ENCODE data around the gene DENND1C. TPM values are rescaled to one million over a fixed set of nuclear protein-coding genes. Genes with fewer than 3 reads are reported as not detected.
"Not testable (repeated sequence)": the region's sequence is repeated elsewhere in the genome, so short reads cannot be mapped to it uniquely, and the experiment has no call there.

DENND1C gene
- total RNA-seq, 1 donor from 2014 or later, result 8.7 TPM

DNA sequence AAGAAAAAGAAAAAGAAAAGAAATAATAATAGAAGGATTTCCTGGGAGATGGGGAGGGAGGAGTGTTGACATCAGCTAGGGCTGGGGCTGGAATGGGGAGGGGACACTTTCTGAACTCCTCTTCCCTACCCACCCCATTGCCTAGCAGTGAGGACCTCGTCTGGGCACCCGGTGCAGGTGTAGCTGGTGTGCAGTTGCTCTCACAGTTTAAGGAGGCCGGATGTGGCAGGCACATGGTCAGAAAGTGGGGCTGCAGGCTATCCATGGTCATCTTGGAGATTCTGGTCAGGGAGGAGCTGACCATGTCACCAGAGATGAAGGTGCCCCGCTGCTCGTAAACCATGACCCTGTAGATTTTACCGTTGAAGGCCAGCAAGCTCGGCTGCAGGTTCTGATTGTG lies 29.0 kb upstream of the DENND1C start:
- DNase-seq, result no peak
- no peak for ATAC-seq
- no peaks in the 10 kb centered on the region for H3K27me3 ChIP-seq
- no peak overlapping the region for H3K4me3 ChIP-seq
- intact Hi-C loops (cut with DNase I), result no loop called here
- no peak overlapping the region for H3K27ac ChIP-seq
- H3K36me3 ChIP-seq, result no peaks in the 10 kb centered on the region
- H3K4me1 ChIP-seq, result peaks cover 3% of the 10 kb centered on the region
- no peaks in the 10 kb centered on the region for H3K9me3 ChIP-seq
- TF ChIP-seq, protein P1, sequence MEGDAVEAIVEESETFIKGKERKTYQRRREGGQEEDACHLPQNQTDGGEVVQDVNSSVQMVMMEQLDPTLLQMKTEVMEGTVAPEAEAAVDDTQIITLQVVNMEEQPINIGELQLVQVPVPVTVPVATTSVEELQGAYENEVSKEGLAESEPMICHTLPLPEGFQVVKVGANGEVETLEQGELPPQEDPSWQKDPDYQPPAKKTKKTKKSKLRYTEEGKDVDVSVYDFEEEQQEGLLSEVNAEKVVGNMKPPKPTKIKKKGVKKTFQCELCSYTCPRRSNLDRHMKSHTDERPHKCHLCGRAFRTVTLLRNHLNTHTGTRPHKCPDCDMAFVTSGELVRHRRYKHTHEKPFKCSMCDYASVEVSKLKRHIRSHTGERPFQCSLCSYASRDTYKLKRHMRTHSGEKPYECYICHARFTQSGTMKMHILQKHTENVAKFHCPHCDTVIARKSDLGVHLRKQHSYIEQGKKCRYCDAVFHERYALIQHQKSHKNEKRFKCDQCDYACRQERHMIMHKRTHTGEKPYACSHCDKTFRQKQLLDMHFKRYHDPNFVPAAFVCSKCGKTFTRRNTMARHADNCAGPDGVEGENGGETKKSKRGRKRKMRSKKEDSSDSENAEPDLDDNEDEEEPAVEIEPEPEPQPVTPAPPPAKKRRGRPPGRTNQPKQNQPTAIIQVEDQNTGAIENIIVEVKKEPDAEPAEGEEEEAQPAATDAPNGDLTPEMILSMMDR (IDR thresholded peaks at IDR 0.05), result no peak

DNA sequence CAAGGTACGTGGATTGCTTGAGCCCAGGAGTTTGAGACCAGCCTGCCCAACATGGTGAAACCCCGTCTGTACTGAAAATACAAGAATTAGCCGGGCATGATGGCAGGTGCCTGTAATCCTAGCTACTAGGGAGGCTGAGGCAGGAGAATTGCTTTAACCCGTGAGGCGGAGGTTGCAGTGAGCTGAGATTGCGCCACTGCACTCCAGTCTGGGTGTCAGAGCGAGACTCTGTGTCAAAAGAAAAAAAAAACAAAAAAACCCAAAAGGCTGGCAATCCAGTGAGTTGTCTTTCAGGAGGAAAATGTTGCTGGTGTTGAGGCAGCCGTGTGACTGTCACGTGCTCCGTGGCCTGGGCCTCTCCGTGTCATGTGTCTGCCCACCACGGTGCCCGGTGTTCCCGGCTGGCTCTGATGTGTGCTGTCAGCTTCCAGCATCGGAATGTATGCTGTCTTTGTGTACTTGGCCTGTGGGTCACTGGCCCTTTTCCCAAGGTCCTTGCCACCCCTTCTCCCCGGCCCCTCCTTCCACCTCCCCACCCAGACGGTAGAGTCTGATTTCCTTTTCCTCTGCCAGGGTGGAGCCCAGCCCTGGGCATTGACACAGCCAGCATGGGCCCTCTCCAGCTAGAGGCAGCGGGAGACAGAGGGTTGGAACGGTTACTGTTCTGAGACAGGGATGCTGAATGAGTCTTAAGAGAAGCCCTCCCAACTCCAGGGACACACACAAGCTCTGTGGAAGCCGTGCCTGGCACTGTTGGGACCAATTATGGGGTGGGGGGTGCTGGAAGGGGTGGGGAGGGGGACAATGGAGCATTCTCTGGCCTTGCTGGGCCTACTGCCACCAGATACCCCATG lies 27.8 kb upstream of the DENND1C start:
- DNase-seq (peak; percentile 84), ATAC-seq (peak; percentile 81)
- intact Hi-C loops (cut with DNase I), result no loop called here
- Histone ChIP-seq H3K27me3 (no peaks in the 10 kb centered on the region), H3K4me3 (no peak overlapping the region), H3K9me3 (no peaks in the 10 kb centered on the region), H3K4me1 (peaks cover 3% of the 10 kb centered on the region), H3K36me3 (no peaks in the 10 kb centered on the region), H3K27ac (peak overlapping the region; percentile 24)
- TF ChIP-seq, protein P1 (IDR thresholded peaks at IDR 0.05), result no peak

DNA sequence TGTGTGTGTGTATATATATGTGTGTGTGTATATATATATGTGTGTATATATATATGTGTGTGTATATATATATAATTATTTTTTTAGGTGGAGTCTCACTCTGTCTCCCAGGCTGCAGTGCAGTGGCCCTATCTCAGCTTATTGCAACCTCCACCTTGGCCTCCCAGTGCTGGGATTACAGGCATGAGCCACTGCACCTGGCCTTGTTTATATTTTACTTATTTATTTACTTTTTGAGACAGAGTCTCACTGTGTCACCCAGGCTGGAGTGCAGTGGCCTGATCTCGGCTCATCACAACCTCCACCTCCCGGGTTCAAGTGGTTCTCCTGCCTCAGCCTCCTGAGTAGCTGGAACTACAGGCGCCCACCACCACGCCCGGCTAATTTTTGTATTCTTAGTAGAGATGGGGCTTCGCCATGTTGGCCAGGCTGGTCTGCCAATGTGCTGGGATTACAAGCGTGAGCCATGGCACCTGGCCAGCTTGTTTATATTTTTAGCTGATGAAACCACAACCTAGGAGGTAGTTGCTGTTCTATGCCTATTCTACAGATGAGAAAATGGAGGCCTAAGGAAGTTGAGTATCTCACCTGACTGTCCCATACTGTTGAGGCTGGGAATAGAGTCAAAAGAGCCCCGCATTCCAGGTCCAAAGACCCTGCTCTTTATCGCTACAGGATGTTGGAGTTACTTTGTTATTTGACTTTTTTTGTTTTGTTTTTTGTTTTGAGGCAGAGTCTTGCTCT lies 26.6 kb upstream of the DENND1C start:
- H3K36me3 ChIP-seq; H3K4me3 ChIP-seq; H3K9me3 ChIP-seq; intact Hi-C loops (cut with DNase I); H3K27ac ChIP-seq; ATAC-seq; H3K4me1 ChIP-seq; H3K27me3 ChIP-seq; DNase-seq: not testable (repeated sequence)

DNA sequence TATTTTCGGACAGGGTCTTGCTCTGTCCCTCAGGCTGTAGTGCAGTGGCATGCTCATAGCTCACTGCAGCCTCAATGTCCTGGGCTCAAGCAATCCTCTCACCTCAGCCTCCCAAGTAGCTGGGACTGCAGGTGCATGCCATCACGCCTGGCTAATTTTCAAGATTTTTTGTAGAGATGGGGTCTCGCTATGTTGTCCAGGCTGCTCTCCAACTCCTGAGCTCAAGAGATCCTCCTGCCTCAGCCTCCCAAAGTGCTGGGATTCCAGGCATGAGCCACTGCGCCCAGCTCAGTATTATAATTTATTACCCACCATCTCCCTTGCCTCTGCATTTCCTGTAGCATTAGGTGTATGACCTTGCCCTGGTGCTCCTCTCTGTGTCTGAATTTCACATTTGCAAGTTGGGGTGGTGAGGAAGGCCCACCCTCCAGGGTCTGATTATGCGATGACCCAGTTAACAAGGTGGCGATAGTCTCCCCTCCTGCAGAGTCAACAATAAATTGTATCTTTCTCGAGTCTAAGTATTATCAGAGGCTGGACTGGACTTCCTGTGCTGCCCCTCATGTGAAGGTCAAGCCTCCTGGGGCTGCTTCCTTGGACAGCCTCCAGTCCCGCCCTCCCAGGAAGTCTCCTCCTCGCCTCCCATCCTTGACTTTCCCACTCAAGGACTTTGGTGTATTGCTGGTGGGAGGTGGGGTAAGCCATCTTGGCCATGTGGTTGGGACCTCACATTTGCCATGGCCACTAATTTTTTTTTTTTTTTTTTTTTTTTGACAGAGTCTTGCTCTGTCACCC lies 22.0 kb upstream of the DENND1C start:
- Histone ChIP-seq H3K4me3 (no peak overlapping the region), H3K36me3 (no peaks in the 10 kb centered on the region), H3K4me1 (peaks cover 10% of the 10 kb centered on the region), H3K27ac (no peak overlapping the region), H3K27me3 (peaks cover 29% of the 10 kb centered on the region), H3K9me3 (no peaks in the 10 kb centered on the region)
- intact Hi-C loops (cut with DNase I), result no loop called here
- no peak for DNase-seq
- TF ChIP-seq, protein P1 (IDR thresholded peaks at IDR 0.05), result no peak
- ATAC-seq, result no peak

DNA sequence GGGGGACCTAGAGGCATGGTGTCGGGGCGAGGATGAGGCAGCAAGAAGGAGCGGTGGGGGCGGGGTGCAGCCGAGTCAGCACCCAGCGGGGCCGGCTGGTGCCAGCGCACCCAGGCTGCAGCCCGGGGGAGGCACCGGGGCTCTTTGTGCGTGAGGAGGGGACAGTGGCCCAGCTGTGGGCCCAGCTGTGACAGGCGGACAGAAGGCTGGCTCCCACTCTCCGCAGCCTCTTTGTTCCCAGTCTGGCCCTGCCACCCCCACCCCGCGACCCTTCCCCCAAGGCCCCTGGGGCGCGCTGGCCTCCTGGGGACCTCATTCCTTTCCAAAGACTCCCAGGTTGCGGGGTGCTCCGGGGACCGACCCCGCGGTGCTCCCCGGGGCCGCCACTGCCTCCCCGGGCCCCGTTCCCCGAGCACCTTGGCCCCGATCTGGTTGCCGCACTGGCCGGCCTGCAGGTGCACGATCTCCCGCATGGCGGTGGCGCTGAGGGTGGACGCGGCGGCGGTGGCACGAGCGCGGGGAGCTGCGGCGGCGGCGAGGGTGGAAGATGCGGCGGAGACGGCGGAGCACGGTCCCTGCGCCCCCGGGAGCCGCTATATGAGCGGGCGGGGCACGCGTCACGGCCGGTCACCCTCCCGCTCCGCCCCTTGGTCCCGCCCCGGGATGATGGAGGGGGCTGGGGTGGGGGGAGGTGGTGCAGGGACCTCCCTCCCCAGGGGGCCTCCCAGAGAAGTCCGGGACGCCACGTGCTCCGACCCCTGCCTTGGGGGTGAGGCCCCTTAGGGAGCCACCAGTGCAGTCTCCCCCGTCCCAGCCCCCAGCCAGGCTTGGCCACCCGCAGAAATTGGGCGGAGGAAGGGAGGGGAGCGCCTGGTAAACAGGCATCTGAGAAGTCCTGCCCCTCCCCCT lies 20.4 kb upstream of the DENND1C start, which contains the start of gene TUBB4A:
Gene TUBB4A, minus strand, starts transcription at position 570 of the 909 bp plus-strand sequence. Its CDS starts 97 bp downstream, at position 473.
- intact Hi-C loops (cut with DNase I), result no loop called here
- ATAC-seq, result peak; percentile 39

More for the DNA sequence above, 20.4 kb upstream of the DENND1C start, which contains the start of gene TUBB4A:
- Histone ChIP-seq H3K36me3 (no peaks in the 10 kb centered on the region), H3K4me3 (peak within 1 kb of the TSS; percentile 39), H3K4me1 (peaks cover 10% of the 10 kb centered on the region), H3K27ac (no peak within 1 kb of the TSS), H3K27me3 (peaks cover 29% of the 10 kb centered on the region), H3K9me3 (no peaks in the 10 kb centered on the region)
- TF ChIP-seq, protein P1 (IDR thresholded peaks at IDR 0.05), result no peak
- no peak for DNase-seq
